Left lung (tissue), 10 donors: ENCODE results near the gene UNC80. TPM values are rescaled to one million over a fixed set of nuclear protein-coding genes. Genes with fewer than 3 reads are reported as not detected.

Experiments used
- ATAC-seq: fragments of 200-7000 bp; cut with Tn5 transposase; one replicate; pipeline ENCODE4 v1.9.1; 2020; ENCODE audit warnings: moderate library complexity
- DNase-seq, 4 donors: peaks; one replicate each; pipeline ENCODE4 v3.0.0-alpha.2; 2013 to 2020
- H3K27ac ChIP-seq, 2 donors: fragments of 200-600 bp; sonication (generic) in 1 of 2; one replicate each; pipeline versions ENCODE4 v1.5.0 to v1.8.0; 2020 to 2021
- H3K27me3 ChIP-seq, 2 donors: fragments of 200-600 bp; sonication (generic) in 1 of 2; one replicate each; pipeline versions ENCODE4 v1.5.0 to v1.8.0; 2020 to 2021
- H3K36me3 ChIP-seq, 2 donors: fragments of 200-600 bp; sonication (generic) in 1 of 2; one replicate each; pipeline versions ENCODE4 v1.5.0 to v1.8.0; 2020 to 2021
- H3K4me1 ChIP-seq, 2 donors: fragments of 200-600 bp; one replicate each; pipeline ENCODE4 v1.8.0; 2021
- H3K4me3 ChIP-seq, 2 donors: fragments of 200-600 bp; sonication (generic) in 1 of 2; one replicate each; pipeline versions ENCODE4 v1.5.0 to v1.8.0; 2020 to 2021; ENCODE audit warnings: mild to moderate bottlenecking in 1 of 2
- H3K9me3 ChIP-seq, 2 donors: fragments of 200-600 bp; sonication (generic) in 1 of 2; one replicate each; pipeline versions ENCODE4 v1.5.0 to v1.8.0; 2020 to 2021
- CTCF ChIP-seq, 2 donors: fragments of 200-600 bp; sonication (generic) in 1 of 2; IDR thresholded peaks; one replicate each; pipeline versions ENCODE4 v1.5.0 to v1.8.0; 2021; ENCODE audit warnings: antibody characterized with exemption in 2 of 2
- intact Hi-C, 2 donors: fragments of 100-400 bp; cut with DNase I; formaldehyde crosslinking; loops; one replicate each; pipeline versions ENCODE4 v1.11.2 to v1.14.2; 2022
- polyA plus RNA-seq, 6 donors: library from polyadenylated mRNA; unstranded; fragments of 120-200 nt; gene quantifications; one replicate each; pipeline ENCODE4 v1.2.1, GENCODE V29; 2013; ENCODE audit not compliant: insufficient read length in 6 of 6
- total RNA-seq, 2 donors: library from RNA; stranded (reverse); fragmentation: NEBNext Ultra II Directional; extraction: Animal tissue kit (Norgen Biotek cat#: 25700); gene quantifications; one replicate each; pipeline ENCODE4 v1.2.1, GENCODE V29; 2021
- donor health status: DM: no; HTN: yes; CAD: no.
- donor health status: DM: no; HTN: no; CAD: no.

Gene UNC80
- total and polyA plus RNA-seq, 8 donors: 0.06 to 1.8 (median 1.3) TPM; not detected in 1

DNA sequence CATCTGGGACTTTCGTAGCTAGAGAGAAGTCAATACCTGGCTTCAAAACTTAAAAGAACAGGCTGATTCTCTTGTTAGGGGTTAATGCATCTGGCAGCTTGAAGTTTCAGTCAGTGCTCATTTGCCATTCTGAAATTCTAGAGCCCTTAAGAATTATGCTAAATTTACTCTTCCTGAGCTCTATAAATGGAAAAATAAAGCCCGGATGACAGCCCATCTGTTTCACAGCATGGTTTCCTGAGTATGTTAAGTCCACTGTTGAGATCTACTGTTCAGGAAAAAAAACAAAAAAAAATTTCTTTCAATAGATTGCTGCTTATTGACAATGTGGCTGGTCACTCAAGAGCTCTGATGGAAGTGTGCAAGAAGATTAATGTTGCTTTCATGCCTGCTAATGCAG is 129.5 kb downstream of the UNC80 start:
- ATAC-seq: no peak
- intact Hi-C loops: no loop called here
- no peak overlapping the region for H3K4me3 ChIP-seq
- no peak for TF ChIP-seq CTCF (IDR thresholded peaks at IDR 0.05)
- DNase-seq: no peak
- H3K4me1 ChIP-seq: no peaks in the 10 kb centered on the region
- no peaks in the 10 kb centered on the region for H3K9me3 ChIP-seq
- no peak overlapping the region for H3K27ac ChIP-seq
- H3K36me3 ChIP-seq: no peaks in the 10 kb centered on the region
- H3K27me3 ChIP-seq: no peaks in the 10 kb centered on the region

GRCh38 chr2:209905691-209906090 is 134.1 kb downstream of the UNC80 start:
- ATAC-seq: no peak
- Histone ChIP-seq H3K9me3 (no peaks in the 10 kb centered on the region), H3K4me3 (no peak overlapping the region), H3K36me3 (no peaks in the 10 kb centered on the region), H3K27ac (no peak overlapping the region), H3K27me3 (no peaks in the 10 kb centered on the region), H3K4me1 (no peaks in the 10 kb centered on the region)
- no peak for DNase-seq
- intact Hi-C loops: no loop called here
- no peak for TF ChIP-seq CTCF (IDR thresholded peaks at IDR 0.05)

DNA sequence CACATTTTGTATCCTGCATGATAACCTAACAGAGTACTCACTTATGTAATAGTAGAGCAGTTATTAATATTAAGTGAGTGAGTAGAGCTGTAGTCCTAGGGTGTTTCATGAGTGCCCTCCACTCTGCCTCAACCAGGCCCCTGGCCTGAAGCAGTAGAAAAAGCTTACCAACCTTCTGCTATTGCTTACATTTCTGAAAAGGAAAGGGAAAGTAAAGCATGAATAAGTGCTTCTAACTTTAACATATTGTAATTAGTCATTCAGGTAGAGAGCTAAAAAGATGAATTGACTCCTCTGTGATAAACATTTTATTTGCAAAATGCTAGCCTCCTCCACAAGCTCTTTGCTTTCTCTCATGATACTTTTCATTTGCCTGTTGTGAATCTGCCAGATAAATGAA is 136.1 kb downstream of the UNC80 start:
- DNase-seq (no peak), ATAC-seq (no peak)
- Histone ChIP-seq H3K27me3 (no peaks in the 10 kb centered on the region), H3K27ac (no peak overlapping the region), H3K36me3 (no peaks in the 10 kb centered on the region), H3K4me1 (no peaks in the 10 kb centered on the region), H3K4me3 (no peak overlapping the region), H3K9me3 (no peaks in the 10 kb centered on the region)
- TF ChIP-seq CTCF (IDR thresholded peaks at IDR 0.05): no peak
- intact Hi-C loops: no loop called here

GRCh38 chr2:209908511-209908910 is 136.9 kb downstream of the UNC80 start:
- ATAC-seq: no peak
- no peaks in the 10 kb centered on the region for H3K27me3 ChIP-seq
- H3K9me3 ChIP-seq: no peaks in the 10 kb centered on the region
- no peak for TF ChIP-seq CTCF (IDR thresholded peaks at IDR 0.05)
- no peak overlapping the region for H3K27ac ChIP-seq
- no peak overlapping the region for H3K4me3 ChIP-seq
- DNase-seq: no peak
- intact Hi-C loops: no loop called here
- no peaks in the 10 kb centered on the region for H3K4me1 ChIP-seq
- no peaks in the 10 kb centered on the region for H3K36me3 ChIP-seq

GRCh38 chr2:209911486-209911885 is 139.9 kb downstream of the UNC80 start:
- Histone ChIP-seq H3K9me3 (no peaks in the 10 kb centered on the region), H3K4me3 (no peak overlapping the region), H3K27ac (no peak overlapping the region), H3K36me3 (no peaks in the 10 kb centered on the region), H3K4me1 (no peaks in the 10 kb centered on the region), H3K27me3 (no peaks in the 10 kb centered on the region)
- DNase-seq (no peak), ATAC-seq (no peak)
- intact Hi-C loops: no loop called here
- no peak for TF ChIP-seq CTCF (IDR thresholded peaks at IDR 0.05)
